ENCODE results near the gene LENG9.

DNA sequence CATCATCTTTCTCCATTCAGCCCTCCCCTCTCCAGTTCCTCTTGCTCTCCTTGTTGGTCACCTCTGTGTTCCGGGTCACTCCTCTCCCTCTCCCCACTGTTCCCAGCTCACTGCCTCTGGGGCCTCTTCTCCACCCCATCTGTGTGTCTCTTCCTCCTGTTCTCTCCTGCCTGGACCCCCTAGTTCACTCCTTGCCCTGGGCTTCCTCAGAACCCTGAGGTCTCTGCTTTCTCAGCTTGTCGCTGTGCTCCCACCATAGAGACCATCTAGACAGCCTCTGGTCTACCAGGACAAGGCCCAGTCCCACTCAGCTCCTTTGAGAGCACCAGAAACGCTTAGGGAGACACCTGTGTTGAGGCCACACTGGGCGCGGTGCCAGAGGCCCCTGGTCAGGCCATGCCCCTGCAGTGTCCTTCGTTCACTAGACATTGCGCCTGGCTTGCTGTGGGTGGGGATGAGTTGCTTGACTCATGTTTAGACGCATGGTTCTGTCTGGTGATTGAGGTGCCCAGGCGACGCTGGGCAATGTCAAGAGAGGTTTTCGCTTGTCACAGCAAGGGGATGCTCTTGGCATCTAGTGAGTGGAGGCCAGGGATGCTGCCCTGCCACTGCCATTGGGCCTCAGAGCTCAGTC is 4.8 kb downstream of the LENG9 start:
- TF ChIP-seq, protein P1, sequence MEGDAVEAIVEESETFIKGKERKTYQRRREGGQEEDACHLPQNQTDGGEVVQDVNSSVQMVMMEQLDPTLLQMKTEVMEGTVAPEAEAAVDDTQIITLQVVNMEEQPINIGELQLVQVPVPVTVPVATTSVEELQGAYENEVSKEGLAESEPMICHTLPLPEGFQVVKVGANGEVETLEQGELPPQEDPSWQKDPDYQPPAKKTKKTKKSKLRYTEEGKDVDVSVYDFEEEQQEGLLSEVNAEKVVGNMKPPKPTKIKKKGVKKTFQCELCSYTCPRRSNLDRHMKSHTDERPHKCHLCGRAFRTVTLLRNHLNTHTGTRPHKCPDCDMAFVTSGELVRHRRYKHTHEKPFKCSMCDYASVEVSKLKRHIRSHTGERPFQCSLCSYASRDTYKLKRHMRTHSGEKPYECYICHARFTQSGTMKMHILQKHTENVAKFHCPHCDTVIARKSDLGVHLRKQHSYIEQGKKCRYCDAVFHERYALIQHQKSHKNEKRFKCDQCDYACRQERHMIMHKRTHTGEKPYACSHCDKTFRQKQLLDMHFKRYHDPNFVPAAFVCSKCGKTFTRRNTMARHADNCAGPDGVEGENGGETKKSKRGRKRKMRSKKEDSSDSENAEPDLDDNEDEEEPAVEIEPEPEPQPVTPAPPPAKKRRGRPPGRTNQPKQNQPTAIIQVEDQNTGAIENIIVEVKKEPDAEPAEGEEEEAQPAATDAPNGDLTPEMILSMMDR (IDR thresholded peaks at IDR 0.05): no peak
- TF ChIP-seq POLR2AphosphoS5 (IDR thresholded peaks at IDR 0.05; ENCODE audit: low read depth, low read length): no peak

Measured in Panc1 (cell line).